IPS-15b (cell line): ENCODE measurements around the gene B3GALT5.

Experiments used
- H3K27me3 ChIP-seq: one replicate; pipeline ENCODE4 v1.6.1; 2013; ENCODE audit warnings: low read length; ENCODE audit not compliant: control insufficient read depth, insufficient read depth
- H3K36me3 ChIP-seq: one replicate; pipeline ENCODE4 v1.6.1; 2013; ENCODE audit warnings: low read length; ENCODE audit not compliant: control insufficient read depth, insufficient read depth
- H3K4me1 ChIP-seq: one replicate; pipeline ENCODE4 v1.6.1; 2013; ENCODE audit warnings: mild to moderate bottlenecking, low read length; ENCODE audit not compliant: control insufficient read depth, insufficient read depth
- H3K4me3 ChIP-seq: one replicate; pipeline ENCODE4 v1.5.1; 2013; ENCODE audit warnings: low read depth, low read length
- H3K9ac ChIP-seq: one replicate; pipeline ENCODE4 v1.6.1; 2013; ENCODE audit warnings: low read depth, mild to moderate bottlenecking, low read length
- H3K9me3 ChIP-seq: one replicate; pipeline ENCODE4 v1.6.1; 2013; ENCODE audit warnings: mild to moderate bottlenecking, low read length; ENCODE audit not compliant: control insufficient read depth, insufficient read depth

B3GALT5 gene

DNA sequence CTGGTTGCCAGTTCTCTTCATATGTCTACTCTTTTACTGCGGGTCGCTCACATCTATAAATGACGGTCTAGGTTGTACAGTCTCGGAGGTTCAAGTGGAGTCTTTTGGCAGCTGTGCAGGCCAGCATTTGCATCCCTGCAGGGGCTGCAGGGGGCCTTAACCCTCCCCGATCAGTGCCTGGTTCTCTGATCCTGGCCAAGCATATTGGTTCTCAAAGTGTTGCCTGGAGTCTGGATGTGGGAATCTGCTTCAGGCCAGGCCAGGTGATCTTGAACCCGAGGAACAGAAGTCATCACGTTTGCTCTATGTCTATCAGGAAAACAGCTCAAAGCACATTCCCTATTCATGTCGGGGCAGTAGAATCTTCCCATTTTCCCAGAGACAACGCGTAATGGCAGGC lies 21.8 kb downstream of the B3GALT5 start:
- H3K4me1 ChIP-seq, result peaks cover 20% of the 10 kb centered on the region
- no peak overlapping the region for H3K9ac ChIP-seq
- H3K27me3 ChIP-seq, result no peaks in the 10 kb centered on the region
- no peaks in the 10 kb centered on the region for H3K9me3 ChIP-seq
- no peaks in the 10 kb centered on the region for H3K36me3 ChIP-seq
- H3K4me3 ChIP-seq, result no peak overlapping the region

DNA sequence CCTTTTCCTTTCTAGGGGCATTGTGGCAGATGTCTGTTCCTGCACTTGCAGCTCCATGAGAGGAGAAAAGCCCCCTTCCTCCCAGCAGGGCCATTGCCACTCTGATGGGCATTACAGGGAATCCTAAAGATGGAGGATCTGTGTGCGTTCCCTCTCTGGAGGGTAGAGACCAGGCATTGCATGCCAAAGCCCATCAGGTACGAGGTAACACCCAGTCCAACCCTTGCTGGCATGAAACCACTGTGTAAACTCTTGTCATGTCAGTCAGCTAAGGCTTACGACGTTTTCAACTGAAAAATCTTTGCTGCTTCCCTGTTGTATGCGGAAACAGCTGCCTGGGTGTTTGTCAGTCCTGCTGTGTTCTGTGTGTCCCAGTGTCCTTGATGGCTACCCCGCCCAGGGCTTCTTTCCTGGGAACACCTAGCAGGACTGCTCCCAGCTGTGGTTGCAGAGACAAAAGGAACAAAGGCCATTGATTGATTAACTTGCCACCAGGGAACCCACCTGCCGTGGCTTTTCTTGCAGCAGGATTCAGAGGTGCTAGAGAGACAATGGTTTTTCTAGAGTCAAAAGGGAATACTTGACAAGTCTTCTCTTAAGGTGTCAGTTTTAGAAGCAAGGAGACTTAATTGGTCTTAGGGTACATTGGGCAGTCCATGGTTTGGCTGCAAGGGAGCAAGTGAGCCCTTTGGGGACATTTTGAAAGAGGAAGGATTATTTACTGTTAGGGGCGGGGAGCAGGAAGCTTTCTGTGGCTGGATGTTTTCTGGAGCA lies 24.6 kb downstream of the B3GALT5 start:
- Histone ChIP-seq H3K36me3 (no peaks in the 10 kb centered on the region), H3K4me1 (peaks cover 28% of the 10 kb centered on the region), H3K9ac (no peak overlapping the region), H3K27me3 (no peaks in the 10 kb centered on the region), H3K9me3 (no peaks in the 10 kb centered on the region), H3K4me3 (no peak overlapping the region)

DNA sequence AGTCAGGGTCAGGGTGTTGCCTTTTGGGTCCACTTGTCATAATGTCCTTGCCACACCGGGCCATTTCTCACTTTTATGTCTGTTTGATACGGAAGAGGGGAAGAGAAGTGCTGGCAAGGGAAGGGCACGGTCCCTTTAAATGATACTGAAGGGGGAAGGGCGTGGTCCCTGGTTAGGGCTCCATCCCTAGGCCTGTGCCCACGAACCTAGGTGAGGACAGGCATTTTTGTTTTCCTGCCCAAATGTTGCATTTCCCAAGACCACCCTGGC lies 25.2 kb downstream of the B3GALT5 start:
- H3K36me3 ChIP-seq, result no peaks in the 10 kb centered on the region
- H3K27me3 ChIP-seq, result no peaks in the 10 kb centered on the region
- H3K9ac ChIP-seq, result no peak overlapping the region
- no peak overlapping the region for H3K4me3 ChIP-seq
- H3K4me1 ChIP-seq, result peaks cover 25% of the 10 kb centered on the region
- no peaks in the 10 kb centered on the region for H3K9me3 ChIP-seq

DNA sequence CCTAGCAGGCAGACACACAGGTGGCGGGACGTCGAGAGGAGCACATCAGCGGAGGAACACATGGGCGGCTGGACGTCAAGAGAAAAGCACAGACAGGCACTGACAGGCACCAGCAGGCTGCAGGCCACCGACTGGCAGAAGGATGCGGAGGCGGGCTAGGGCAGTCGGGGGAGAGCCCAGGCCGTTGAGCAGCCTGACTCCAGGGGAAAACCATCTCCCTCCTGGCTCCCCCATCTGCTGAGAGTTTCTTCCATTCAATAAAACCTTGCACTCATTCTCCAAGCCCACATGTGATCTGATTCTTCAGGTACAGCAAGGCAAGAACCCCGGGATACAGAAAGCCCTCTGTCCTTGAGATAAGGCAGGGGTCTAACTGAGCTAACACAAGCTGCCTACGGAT lies 25.5 kb downstream of the B3GALT5 start:
- Histone ChIP-seq H3K36me3 (no peaks in the 10 kb centered on the region), H3K9ac (no peak overlapping the region), H3K9me3 (no peaks in the 10 kb centered on the region), H3K4me1 (peaks cover 24% of the 10 kb centered on the region), H3K4me3 (no peak overlapping the region), H3K27me3 (no peaks in the 10 kb centered on the region)

DNA sequence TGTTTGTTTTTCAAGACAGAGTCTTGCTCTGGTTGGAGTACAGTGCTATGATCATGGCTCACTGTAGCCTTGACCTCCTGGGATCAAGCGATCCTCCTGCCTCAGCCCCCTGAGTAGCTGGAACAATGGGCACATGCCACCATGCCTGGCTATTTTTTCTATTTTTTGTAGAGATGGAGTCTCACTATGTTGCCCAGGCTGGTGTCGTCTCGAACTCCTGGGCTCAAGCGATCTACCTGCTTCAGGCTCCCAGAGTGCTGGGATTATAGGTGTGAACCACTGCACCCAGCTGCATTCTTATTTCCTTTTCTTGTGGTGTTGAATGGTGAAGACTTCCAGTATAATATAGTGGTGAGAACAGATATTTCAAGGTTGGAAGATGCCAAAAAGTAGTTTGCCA lies 28.0 kb downstream of the B3GALT5 start:
- no peak overlapping the region for H3K4me3 ChIP-seq
- H3K9me3 ChIP-seq, result no peaks in the 10 kb centered on the region
- H3K36me3 ChIP-seq, result no peaks in the 10 kb centered on the region
- H3K4me1 ChIP-seq, result peaks cover 35% of the 10 kb centered on the region
- no peaks in the 10 kb centered on the region for H3K27me3 ChIP-seq
- H3K9ac ChIP-seq, result no peak overlapping the region

DNA sequence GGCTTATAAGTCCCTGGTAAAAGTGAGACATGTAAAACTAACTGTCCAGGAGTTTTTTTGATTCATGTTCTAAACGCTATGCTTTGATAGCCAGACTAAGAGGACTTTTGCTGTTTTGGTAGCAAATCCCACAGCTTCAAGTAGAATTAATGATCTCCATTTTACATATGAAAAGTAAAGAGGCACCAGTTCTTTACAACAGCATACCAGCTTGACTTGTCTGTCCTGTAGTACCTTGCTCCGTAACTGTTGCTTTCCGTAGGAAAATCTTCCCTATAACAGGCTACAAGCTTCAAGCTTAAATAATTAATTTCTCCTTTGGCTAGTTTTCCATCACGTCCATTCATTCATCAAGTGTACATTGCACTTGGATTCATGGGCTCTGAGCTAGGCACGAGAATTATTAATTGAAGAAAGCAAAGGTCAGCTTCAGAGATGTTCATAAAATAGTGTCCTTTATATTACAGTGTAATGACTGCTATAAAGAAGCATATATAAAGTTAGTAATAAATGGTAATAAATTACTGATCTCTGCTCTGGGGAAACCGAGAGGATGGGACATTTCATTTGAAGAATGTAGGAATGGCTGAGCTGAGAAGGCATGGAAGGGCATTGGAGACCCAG lies 29.2 kb downstream of the B3GALT5 start:
- H3K9me3 ChIP-seq, result no peaks in the 10 kb centered on the region
- no peak overlapping the region for H3K9ac ChIP-seq
- H3K4me1 ChIP-seq, result peaks cover 29% of the 10 kb centered on the region
- no peak overlapping the region for H3K4me3 ChIP-seq
- no peaks in the 10 kb centered on the region for H3K36me3 ChIP-seq
- no peaks in the 10 kb centered on the region for H3K27me3 ChIP-seq

DNA sequence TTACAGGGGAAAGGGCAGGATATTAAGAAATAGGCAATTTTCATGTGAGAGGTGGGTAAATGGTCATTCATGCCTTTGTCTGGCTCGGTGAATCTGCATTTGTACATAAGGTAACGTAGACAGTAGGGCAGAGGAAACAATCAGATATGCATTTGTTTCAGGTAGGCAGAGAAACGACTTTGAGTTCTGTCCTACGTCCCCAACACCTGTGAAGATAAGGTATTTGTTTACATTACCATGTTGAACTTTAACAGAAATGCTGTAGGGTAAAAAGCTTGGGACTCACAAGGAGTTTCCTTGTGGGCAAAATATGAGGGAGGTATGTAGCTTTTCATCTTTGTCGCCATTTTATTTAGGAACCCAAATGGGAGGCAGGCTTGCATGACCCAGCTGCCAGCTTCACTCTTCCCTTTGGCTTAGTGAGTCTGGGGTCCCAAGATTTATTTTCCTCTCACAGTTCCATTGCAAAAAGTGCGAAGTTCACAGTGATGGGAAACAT lies 31.4 kb downstream of the B3GALT5 start:
- H3K4me1 ChIP-seq, result peaks cover 19% of the 10 kb centered on the region
- H3K4me3 ChIP-seq, result no peak overlapping the region

DNA sequence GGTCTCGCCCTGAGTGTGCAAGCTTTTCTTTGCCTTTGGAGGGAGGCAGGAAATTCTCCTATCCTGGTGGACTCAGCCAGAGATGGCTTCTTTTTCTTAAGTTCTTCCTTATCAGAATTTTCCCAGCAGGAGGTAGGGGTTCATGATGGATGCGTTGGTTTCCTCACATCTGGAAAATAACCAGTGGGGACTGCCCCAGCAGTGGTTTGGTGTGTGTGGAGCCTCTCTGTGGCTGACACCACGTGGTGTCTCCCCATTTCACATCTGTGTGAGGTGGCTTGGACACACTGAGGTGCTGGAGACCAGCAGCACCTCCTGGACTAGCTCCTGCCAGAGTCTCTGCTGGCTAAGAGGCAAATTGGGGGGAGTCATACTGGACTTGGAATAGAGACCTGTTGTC lies 32.6 kb downstream of the B3GALT5 start:
- no peaks in the 10 kb centered on the region for H3K27me3 ChIP-seq
- H3K36me3 ChIP-seq, result peaks cover 8% of the 10 kb centered on the region
- no peak overlapping the region for H3K4me3 ChIP-seq
- no peak overlapping the region for H3K9ac ChIP-seq
- no peaks in the 10 kb centered on the region for H3K9me3 ChIP-seq
- peaks cover 19% of the 10 kb centered on the region for H3K4me1 ChIP-seq

More for the DNA sequence above, 31.4 kb downstream of the B3GALT5 start:
- H3K36me3 ChIP-seq, result peaks cover 8% of the 10 kb centered on the region
- H3K27me3 ChIP-seq, result no peaks in the 10 kb centered on the region
- no peak overlapping the region for H3K9ac ChIP-seq
- no peaks in the 10 kb centered on the region for H3K9me3 ChIP-seq

DNA sequence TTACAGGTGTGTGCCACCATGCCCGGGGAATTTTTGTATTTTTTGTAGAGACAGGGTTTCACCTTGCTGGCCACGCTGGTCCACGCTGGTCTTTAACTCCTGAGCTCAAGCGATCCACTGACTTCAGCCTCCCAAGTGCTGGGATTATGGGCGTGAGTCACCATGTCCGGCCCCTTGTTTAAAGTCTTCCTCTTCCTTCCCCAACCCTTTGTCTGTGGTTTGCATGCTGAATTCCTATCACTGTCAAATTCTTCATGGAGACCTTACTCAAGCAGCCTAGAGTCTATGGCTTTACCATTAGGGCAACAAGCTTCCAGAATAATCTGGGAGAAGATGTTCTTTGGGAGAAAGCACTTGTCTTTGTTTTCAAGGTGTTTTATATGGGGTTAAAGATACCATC lies 34.7 kb downstream of the B3GALT5 start:
- Histone ChIP-seq H3K4me1 (peaks cover 11% of the 10 kb centered on the region), H3K36me3 (peaks cover 16% of the 10 kb centered on the region), H3K9me3 (no peaks in the 10 kb centered on the region), H3K9ac (no peak overlapping the region), H3K27me3 (no peaks in the 10 kb centered on the region), H3K4me3 (no peak overlapping the region)

DNA sequence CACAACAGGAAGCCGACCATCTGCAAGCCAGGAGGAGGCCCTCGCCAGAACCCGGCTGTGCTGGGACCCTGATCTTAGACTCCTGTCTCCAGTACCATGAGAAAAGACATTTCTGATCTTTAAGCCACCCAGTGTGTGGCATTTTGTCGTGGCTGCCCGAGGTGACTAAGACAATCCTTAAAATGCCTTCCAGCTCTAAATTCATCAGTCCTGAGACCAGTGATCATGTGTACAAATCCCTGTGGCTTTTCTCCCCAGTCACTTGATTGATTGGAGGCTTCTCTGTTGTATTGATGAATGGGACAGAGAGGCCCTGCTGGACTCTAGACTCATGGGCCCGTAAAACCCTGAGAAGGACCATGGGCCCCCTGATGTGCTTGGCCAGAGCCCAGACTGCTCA lies 36.1 kb downstream of the B3GALT5 start:
- no peaks in the 10 kb centered on the region for H3K27me3 ChIP-seq
- no peak overlapping the region for H3K9ac ChIP-seq
- H3K4me3 ChIP-seq, result no peak overlapping the region
- H3K36me3 ChIP-seq, result peaks cover 20% of the 10 kb centered on the region
- H3K9me3 ChIP-seq, result no peaks in the 10 kb centered on the region
- H3K4me1 ChIP-seq, result peaks cover 5% of the 10 kb centered on the region

DNA sequence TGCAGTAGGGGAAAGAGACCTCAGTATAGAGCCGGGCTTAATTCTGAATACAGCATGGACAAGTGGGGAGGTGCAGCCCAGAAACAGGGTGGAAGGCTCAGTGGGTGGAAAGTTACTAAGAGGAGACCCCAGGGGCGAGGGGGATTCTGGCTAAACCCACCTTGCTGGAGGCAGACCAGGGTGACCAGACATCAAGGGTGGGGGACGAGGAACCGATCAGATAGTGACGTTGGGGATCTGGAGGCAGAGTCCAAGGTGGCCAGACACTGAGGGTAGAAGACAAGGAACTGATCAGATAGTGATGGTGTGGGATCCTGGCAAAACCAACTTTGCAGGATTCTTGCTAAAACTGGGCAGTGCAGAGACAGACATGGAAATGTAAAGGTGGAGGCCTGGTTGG lies 36.8 kb downstream of the B3GALT5 start:
- Histone ChIP-seq H3K36me3 (peaks cover 20% of the 10 kb centered on the region), H3K4me3 (no peak overlapping the region), H3K4me1 (no peaks in the 10 kb centered on the region), H3K9ac (no peak overlapping the region), H3K27me3 (no peaks in the 10 kb centered on the region), H3K9me3 (no peaks in the 10 kb centered on the region)

DNA sequence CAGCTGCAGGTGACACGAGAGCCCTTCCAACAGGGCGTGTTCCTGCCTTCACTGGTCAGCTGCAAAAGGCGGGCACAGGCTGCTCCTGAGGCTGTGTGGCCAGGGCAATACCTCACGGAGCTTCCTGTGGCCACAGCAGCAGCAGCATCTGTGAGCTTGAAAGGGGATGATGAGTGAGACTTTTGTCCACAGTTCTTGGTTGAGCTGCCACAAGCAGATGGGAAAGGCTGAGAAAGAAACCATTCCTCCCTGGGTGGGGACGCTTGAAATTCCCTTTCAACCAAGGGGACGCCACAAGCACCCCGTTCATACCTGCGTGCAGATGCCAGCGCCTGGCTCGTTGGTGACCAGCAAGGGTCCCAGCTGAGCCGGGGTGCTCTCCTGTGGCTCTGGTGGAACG lies 37.6 kb downstream of the B3GALT5 start:
- Histone ChIP-seq H3K4me3 (no peak overlapping the region), H3K9ac (no peak overlapping the region), H3K4me1 (no peaks in the 10 kb centered on the region), H3K27me3 (no peaks in the 10 kb centered on the region), H3K36me3 (peaks cover 20% of the 10 kb centered on the region), H3K9me3 (no peaks in the 10 kb centered on the region)
